GM18907 (cell line): ENCODE results near the gene DNAJC21.
A peak's percentile ranks its signal among the peaks of the same experiment; 100 is the strongest.

Experiments used
- ATAC-seq: cut with Tn5 transposase; IDR thresholded peaks from one replicate; pipeline ENCODE4 v1.9.1; 2021; ENCODE audit warnings: mild to moderate bottlenecking, moderate library complexity; ENCODE audit not compliant: unreplicated experiment

The DNAJC21 gene

DNA sequence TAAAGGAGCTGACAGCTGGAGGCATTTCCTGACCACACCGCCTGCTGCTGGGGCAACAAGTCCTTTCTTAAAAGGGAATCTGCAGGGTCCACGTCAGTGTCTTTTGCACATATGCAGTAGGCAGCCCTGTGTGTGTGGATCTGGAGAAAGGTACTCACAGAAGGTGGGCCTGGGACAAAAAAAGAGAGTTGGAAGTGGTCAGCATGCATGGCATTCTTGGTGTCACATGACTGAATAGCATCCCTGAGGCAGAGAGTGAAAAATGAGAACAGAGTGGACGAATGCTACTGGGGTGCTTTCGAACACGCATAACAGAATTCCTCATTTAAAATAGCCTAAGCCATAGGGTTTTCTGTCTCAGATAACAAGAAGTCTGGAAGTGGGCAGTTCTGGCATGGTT, 47.0 kb downstream of the DNAJC21 start:
- ATAC-seq, result no peak

DNA sequence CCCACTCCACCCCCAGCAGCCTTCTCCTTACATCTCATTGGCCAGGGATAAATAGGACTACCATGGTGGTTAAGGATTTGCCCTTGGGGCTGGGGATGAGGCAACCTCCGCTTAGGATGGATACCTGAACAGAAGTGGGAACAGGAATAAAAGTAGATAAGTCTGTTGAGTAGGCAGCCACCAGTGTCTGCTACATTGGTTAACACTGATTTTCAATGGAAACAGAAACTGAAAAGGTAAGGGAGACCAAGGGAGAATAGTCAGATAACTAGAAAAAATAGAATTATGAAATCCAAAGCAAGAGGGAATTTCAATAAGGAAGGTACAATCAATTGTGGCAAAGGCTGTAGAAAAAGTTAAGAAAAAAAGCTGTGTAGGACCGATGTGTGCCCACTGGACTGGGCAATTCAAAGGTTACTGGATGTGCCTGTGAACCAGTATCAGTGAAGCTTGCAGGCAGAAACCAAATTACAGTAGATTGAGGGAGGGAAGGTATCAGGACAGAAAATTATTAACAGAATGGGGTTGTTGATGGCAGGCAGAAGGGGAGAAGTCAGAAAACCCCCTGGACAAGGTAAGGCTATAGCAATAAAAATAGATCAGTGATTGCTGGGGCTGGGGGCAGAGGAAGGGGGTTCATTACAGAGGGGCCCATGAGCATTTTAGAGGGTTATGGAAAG, 48.7 kb downstream of the DNAJC21 start:
- ATAC-seq, result peak; percentile 93

DNA sequence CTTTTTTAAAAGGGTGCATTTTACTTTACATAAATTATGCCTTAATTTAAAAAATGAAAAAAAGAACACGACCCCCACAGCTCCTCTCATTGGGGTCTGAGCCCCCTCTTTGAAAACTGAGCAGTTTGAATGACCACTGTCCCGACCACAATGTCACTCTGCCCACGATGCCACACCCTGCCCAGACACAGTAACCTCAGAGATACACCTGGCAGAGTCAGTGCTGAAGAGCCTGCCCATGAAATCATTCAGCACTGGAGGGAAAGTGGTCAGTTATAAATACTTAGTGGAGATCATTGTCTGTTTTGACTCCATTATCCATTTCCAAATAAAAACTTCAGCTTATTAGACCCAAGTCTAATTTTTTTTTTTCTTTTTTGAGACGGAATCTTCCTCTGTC, 49.3 kb downstream of the DNAJC21 start:
- no peak for ATAC-seq

DNA sequence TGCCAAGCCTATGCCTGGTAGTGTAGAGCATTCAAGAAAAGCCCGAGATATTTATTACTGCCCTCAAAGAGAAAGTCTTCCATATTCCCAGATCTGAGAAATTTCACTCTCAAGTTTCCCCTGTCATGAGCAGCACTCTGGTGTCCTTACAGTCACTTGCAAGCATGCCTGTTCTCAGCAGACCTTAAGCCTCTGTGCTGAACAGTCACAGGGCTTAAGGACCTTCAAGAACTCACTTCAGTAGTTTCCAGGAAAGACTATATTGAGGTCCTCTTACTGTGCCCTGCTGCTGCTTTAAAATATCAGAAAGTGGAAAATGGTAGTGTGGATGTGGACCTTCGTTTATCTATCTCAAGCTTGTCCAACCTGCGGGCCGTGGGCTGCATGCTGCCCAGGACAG, 53.5 kb downstream of the DNAJC21 start:
- no peak for ATAC-seq

DNA sequence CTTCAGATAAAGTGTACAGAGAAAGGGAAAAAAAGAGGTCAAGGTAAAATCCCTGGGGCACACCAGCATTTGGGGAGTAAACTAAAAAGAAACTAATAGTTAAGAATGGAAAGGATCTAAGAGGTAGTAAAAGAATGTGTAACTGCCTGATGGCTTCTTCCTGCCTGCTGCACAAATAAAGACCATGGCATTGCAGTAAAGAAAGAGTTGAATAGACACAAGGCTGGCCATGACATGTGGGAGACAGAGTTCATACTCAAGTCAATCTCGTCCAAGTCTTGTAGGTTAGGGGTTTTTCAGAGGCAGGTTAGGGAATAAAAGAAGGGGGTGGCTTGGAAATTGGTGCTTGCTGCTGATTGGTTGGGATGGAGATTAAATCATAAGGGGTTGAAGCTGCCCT, 57.6 kb downstream of the DNAJC21 start:
- ATAC-seq, result no peak

DNA sequence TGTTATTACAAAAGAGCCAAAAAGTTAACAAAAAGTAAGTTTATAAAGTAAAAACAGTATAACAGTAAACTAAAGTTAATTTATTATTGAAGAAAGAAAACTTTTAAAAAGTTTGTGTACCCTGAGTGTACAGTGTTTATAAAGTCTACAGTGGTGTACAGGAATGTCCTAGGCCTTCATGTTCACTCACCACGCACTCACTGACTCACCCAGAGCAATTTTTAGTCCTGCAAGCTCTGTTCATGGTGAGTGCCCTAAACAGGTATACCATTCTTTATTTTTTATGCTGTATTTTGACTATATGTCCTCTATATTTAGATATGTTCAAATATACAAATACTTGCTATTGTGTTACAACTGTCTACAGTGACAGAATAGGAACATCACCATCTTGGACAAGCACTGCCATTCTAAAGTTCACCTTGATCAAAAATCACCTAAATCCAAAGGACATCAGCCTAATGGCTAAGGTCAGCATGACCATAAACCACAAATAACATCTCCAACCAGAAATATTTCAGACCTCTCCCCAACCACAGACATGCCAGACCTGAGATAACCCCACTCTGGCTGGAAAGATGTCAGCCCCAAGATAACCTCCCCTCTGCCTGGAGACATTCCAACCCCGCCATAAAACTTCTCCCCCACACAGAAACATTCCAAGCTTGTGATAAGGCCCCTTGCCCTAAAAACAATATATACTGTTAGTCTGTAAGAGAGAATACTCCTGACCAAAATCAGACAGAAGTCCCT, 62.3 kb downstream of the DNAJC21 start:
- no peak for ATAC-seq

DNA sequence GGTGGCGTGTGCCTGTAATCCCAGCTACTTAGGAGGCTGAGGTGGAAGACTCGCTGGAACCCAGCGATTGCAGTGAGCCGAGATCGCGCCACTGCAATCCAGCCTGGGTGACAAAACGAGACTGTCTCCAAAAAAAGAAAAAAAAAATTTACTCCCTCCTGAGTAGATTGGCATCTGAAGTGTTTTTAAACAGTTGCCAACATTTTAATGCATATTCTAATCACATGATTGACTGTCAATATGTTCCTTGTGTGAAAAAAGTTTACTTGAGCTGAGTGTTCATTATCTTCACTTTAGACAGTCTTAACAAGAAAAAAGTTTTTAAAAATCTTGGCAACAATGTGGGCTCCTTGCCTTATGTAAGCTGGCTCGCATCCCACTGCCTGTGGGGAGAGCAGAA, 64.6 kb downstream of the DNAJC21 start:
- ATAC-seq, result no peak

DNA sequence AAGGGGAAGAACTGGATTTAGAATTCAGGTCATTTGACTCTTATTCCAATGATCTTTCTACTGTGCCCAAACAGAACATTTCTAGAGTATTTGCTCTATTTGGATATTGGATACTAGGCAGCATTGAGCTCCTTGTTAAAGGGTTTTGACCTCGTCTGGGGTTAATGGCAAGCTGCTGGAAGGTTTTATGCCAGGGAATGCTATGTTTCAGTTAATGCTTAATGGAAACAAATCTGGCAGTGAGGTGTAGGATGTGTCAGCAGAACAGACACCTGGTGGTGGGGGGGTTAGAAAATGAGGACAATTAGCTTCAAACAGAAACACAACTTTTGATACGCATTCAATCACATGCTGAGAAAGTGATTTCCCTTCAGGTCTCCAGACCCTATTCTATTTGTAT, 66.9 kb downstream of the DNAJC21 start:
- no peak for ATAC-seq

DNA sequence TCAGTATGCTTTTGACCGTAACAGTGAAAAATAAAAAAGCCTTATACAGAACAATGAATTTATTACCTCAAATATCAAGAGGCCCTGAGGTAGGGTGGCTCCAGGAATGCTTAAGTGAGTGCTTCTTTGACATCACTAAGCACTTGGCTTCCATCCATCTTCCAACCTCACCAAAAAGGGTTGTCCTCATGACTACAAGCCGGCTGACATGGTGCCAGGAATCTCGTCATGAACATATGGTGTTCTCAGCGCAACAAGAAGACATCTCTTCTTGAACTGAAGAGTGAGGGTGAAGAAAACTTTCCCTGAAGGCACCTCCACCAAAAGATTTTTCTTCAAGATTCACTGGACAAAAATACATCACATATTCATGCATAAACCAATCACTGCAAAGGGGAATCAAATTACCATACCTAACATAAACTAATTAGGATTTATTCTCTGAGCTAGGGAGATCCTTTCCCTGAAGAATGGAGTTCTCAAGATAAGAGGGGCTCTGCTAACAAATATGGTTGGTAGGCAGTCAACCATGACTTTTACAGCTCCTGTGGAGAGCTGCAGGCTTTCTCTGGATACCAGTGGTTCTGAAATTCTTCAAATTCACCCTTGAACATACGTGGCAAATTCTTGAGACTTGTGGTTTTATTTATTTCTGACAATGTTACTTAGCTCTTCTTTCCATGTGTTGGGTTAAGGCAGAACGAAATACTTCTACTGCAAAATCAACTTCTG, 68.9 kb downstream of the DNAJC21 start:
- no peak for ATAC-seq

DNA sequence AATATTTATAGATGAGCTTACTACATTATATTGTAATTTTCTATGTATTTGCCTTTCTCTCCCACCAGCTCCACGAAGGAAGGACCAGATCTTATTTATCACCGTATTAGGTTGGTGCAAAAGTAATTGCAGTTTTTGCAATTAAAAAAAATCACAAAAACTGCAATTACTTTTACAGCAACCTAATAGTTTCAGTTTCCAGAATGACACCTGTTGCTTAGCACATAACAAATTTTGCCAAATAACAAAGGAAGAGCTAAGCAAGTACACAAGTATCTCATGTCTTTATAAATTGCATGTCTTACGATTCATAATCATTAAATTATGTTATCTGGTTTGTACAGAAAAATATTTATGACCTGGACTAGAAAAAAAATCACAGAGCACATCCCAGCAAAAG, 72.5 kb downstream of the DNAJC21 start:
- ATAC-seq, result no peak

DNA sequence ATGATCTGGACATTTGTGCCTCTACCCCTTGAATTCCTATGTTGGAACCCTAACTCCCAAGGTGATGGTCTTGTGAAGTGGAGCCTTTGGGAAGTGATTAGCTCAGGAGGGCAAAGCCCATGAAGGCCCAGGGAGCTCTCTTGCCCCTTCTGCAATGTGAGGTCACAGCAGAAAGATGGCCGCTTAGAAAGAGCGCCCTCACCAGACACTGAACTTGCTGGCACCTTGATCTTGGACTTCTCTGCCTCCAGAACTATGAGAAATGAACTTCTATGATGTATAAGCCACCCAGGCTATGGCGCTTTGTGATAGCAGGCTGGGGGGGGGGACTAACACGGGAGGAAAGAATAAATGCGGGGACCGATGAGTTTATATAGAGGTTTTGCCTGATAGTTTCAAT, 73.1 kb downstream of the DNAJC21 start:
- no peak for ATAC-seq

DNA sequence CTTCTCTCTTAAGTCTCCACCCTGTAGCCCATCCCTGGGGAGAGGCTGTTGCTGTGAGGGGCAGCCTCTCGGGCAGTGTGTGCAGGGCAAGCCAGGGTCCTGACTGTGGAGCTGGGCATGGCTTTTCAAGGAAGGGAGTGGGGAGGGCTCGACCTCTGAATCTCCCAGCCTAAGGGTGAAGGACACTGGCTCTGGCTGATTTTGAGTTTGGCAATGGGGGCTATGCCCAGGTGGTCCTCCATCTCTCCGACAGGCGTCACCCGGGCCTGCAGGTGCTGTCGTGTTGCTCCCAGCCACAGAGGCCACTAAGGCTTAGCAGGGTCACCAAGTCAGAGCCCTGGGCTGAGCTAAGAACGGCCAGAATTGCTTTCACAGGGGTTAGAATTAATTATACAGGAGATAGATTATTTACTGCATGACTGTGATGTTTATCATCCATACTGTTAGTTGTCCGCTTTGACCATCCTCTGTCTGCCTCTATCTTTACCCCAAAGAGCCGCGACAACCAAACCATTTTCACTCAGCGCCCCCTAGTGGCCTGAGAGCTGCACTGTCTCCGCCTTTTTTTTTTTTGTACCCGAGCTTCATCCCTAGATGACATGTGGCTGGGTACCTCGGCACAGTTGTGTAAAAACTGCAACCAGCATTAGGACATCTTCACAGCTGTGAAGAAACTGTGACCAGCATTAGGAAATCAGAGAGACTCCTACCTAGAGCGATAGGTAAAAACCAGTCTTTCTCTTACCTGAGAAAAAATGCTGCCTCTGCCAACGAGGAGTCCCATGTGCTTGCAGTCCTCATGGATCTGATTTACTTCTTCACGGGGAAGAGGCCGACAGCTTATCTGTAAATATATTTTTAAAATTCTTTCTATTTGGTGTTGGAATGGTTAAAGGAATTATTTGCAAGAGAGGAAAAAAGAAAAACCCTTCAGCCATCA, 73.9 kb downstream of the DNAJC21 start:
- ATAC-seq, result peak; percentile 68

DNA sequence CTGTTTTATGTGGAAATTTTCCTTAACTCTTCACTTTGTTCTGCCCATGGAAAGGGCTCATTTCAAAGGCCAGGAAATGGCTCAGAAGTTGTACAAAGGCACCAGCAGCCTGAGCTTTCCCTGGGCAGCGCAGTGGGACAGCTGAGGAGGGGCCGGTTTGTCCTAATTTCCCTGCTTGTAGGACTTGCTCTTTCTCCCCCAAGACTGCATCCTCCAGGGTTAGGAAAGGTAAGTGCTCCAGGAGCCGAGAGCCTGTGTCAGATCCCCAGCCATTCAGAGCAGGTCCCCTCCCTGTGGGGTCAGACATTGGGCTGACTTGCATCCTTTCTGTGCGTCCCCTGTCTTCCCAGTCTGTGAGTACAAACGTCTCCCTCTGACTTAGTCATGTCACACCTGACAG, 74.8 kb downstream of the DNAJC21 start:
- no peak for ATAC-seq

DNA sequence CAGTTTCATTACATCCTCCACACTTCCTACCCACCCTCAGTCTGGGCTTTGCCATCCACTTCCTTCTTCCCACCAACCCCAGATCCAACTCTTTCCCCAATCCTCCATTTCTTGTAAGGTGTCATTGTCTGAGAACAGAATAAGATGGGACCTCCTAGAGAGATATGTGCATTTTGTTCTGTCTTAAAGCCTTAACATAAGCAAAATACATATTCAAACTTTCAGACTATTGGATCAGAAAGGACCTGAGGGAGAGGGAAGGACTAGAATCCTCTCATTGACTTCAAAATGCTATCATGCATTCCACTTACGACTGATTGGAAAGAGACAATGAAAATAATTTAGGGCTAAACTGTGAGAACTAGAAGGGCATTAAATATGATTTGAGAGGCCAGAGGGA, 75.4 kb downstream of the DNAJC21 start:
- no peak for ATAC-seq
